Liver (tissue), 3 donors: ENCODE results near the gene TMEM89.

ENCODE experiments used
- HNF4G ChIP-seq: IDR thresholded peaks from 2 replicates; pipeline ENCODE4 v1.6.1; 2016; ENCODE audit warnings: antibody characterized with exemption
- JUND ChIP-seq, 2 donors: IDR thresholded peaks; 2 replicates each; pipeline ENCODE4 v1.6.1; 2016; ENCODE audit warnings: antibody characterized with exemption in 2 of 2
- RAD21 ChIP-seq, 2 donors: IDR thresholded peaks; 2 replicates each; pipeline ENCODE4 v1.6.1; 2016; ENCODE audit warnings: antibody characterized with exemption in 2 of 2, mild to moderate bottlenecking in 2 of 2
- RXRA ChIP-seq, 2 donors: IDR thresholded peaks; 2 replicates each; pipeline ENCODE4 v1.6.1; 2017 to 2018; ENCODE audit warnings: antibody characterized with exemption in 2 of 2, mild to moderate bottlenecking in 1 of 2
- TAF1 ChIP-seq: conservative IDR thresholded peaks from 2 replicates; pipeline ENCODE4 v1.6.1; 2016; ENCODE audit warnings: antibody characterized with exemption, mild to moderate bottlenecking
- TF ChIP-seq, protein P1 (sequence below): IDR thresholded peaks from 2 replicates; pipeline ENCODE4 v1.6.1; 2016; ENCODE audit warnings: antibody characterized with exemption, mild to moderate bottlenecking
- TF ChIP-seq, protein P2 (sequence below): fragments of 150-350 bp; IDR thresholded peaks from 2 replicates; pipeline ENCODE4 v1.5.1; 2017; ENCODE audit warnings: improper control_type of control experiment, low read depth, low read length; ENCODE audit not compliant: missing input control
- donor health status: healthy.
- donor health status: healthy.

DNA sequence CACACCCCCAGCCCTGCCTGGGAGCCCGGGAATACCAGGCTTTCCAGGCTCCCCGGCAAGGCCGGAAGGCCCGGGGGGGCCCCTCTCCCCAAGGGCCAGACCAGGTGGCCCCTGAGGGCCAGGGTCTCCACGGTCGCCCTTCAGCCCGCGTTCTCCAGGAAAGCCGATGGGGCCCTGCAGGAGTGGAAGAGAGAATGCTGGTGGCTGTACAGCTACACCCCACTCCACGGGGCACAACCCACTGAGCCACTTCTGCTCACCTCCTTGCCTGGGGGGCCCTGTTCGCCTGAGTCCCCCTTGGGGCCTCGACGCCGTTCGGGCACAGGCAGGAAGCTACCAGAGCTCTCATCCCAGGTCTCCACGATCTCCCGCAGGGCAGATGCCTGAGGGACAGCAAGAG is 46.2 kb downstream of the TMEM89 start:
- TF ChIP-seq JUND (IDR thresholded peaks at IDR 0.05) (no peak), RAD21 (IDR thresholded peaks at IDR 0.05) (no peak), TAF1 (no peak), HNF4G (no peak), RXRA (IDR thresholded peaks at IDR 0.05) (no peak)
- TF ChIP-seq, protein P1, sequence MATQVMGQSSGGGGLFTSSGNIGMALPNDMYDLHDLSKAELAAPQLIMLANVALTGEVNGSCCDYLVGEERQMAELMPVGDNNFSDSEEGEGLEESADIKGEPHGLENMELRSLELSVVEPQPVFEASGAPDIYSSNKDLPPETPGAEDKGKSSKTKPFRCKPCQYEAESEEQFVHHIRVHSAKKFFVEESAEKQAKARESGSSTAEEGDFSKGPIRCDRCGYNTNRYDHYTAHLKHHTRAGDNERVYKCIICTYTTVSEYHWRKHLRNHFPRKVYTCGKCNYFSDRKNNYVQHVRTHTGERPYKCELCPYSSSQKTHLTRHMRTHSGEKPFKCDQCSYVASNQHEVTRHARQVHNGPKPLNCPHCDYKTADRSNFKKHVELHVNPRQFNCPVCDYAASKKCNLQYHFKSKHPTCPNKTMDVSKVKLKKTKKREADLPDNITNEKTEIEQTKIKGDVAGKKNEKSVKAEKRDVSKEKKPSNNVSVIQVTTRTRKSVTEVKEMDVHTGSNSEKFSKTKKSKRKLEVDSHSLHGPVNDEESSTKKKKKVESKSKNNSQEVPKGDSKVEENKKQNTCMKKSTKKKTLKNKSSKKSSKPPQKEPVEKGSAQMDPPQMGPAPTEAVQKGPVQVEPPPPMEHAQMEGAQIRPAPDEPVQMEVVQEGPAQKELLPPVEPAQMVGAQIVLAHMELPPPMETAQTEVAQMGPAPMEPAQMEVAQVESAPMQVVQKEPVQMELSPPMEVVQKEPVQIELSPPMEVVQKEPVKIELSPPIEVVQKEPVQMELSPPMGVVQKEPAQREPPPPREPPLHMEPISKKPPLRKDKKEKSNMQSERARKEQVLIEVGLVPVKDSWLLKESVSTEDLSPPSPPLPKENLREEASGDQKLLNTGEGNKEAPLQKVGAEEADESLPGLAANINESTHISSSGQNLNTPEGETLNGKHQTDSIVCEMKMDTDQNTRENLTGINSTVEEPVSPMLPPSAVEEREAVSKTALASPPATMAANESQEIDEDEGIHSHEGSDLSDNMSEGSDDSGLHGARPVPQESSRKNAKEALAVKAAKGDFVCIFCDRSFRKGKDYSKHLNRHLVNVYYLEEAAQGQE = no peak
- TF ChIP-seq, protein P2, sequence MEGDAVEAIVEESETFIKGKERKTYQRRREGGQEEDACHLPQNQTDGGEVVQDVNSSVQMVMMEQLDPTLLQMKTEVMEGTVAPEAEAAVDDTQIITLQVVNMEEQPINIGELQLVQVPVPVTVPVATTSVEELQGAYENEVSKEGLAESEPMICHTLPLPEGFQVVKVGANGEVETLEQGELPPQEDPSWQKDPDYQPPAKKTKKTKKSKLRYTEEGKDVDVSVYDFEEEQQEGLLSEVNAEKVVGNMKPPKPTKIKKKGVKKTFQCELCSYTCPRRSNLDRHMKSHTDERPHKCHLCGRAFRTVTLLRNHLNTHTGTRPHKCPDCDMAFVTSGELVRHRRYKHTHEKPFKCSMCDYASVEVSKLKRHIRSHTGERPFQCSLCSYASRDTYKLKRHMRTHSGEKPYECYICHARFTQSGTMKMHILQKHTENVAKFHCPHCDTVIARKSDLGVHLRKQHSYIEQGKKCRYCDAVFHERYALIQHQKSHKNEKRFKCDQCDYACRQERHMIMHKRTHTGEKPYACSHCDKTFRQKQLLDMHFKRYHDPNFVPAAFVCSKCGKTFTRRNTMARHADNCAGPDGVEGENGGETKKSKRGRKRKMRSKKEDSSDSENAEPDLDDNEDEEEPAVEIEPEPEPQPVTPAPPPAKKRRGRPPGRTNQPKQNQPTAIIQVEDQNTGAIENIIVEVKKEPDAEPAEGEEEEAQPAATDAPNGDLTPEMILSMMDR = no peak
